Stimulated activated CD8-positive, alpha-beta memory T cell treated with anti-CD3 and anti-CD28 coated beads, Interleukin-15, amount 100 ng/mL, for 24 hours (primary cell): ENCODE measurements around the gene RAB1A.
"Not testable (repeated sequence)": the region's sequence is repeated elsewhere in the genome, so short reads cannot be mapped to it uniquely, and the experiment has no call there.

Experiments used
- DNase-seq: peaks from one replicate; pipeline ENCODE4 v3.0.0-alpha.2; 2020; ENCODE audit warnings: low read depth

The RAB1A gene

DNA sequence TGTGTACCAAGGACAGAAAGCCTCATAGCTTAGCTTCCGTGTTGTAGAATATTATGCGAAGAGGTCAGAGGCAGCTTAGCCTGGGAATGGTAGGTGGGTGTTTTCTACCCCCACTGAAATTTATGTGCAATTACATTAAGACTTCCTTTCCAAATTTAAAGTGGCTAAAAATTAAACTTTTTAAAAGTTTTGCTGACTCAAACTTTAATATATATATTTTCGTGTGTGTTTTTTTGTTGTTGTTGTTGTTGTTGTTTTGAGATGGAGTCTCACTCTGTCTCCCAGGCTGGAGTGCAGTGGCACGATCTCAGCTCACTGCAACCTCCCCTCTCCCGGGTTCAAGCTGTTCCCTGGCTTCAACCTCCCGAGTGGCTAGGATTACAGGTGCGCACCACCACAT is 4.3 kb upstream of the RAB1A start:
- DNase-seq, result no peak

DNA sequence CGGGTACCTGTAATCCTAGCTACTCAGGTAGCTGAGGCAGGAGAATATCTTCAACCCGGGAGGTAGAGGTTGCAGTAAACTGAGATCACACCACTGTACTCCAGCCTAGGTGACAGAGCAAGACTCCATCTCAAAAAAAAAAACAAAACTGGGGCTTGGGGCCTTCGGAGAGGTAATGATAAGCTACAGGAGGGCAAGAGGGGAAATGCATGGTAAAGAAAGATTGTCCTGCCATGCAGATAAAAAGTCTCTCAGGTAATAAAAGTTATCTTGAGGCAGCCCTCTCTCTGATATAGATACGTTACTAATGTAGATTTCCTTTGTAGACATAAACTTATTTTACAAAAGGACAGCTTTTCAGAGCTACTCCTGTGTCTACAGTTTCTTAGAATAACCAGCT is 3.7 kb upstream of the RAB1A start:
- no peak for DNase-seq

DNA sequence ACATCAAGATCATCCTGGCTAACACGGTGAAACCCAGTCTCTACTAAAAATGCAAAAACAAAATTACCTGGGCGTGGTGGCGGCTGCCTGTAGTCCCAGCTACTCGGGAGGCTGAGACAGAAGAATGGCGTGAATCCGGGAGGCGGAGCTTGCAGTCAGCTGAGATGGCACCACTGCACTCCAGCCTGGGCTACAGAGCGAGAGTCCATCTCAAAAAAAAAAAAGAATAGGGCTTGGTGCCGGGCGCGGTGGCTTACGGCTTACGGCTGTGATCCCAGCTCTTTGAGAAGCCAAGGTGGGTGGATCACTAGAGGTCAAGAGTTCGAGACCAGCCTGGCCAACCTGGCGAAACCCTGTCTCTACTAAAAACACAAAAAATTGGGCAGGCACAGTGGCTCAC is 3.0 kb upstream of the RAB1A start:
- not testable (repeated sequence) for DNase-seq

DNA sequence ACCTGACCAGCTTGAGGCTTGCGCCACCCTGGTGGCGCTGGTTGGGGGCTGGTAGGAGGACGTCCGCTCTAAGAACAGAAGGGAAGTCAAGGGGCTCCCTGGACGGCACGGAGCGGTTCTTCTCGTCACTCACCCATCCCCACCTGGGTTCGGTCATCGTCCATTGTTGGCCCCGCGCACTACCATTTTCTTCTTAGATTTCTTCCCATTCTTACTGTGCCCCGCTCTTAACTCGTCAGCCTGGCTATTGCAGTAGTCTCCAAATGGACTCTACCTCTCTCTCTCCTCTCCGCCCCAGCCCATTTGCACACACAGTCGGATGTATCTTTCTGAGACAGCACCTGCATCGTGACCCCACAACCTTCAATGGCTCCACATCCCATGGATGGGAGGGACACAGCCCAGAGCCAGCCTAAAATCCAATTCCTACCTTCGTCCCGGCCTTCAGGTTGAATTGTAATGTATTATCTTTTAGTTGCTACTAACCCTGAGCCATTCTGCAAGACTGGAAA is 814 bp upstream of the RAB1A start:
- no peak for DNase-seq

DNA sequence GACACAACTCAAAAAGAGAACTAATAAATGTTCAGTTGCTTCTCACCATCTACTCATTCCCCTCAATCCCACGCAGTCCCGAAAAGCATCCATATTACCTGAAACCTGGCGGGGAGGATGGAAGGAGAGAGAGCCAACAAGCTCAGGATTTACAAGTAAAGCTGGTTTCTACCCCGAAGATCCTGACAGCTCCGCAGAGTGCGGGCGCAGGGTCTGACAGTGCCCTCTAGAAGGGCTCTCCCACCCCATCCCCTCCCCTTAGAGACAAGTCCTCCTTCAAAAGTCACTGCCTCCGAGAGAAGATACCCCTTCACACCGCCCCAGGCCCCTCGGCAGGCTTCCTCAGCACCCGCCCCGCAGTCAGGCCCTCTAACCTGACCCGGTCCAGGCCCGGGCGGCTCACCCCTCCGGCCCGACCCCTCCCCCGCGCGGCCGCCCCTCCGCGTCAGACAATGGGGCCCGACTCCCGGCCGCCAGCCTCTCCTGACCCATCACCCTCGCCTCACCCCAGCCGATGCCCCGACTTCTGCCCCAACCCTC is 550 bp downstream of the RAB1A start:
- peak; percentile 14 for DNase-seq

DNA sequence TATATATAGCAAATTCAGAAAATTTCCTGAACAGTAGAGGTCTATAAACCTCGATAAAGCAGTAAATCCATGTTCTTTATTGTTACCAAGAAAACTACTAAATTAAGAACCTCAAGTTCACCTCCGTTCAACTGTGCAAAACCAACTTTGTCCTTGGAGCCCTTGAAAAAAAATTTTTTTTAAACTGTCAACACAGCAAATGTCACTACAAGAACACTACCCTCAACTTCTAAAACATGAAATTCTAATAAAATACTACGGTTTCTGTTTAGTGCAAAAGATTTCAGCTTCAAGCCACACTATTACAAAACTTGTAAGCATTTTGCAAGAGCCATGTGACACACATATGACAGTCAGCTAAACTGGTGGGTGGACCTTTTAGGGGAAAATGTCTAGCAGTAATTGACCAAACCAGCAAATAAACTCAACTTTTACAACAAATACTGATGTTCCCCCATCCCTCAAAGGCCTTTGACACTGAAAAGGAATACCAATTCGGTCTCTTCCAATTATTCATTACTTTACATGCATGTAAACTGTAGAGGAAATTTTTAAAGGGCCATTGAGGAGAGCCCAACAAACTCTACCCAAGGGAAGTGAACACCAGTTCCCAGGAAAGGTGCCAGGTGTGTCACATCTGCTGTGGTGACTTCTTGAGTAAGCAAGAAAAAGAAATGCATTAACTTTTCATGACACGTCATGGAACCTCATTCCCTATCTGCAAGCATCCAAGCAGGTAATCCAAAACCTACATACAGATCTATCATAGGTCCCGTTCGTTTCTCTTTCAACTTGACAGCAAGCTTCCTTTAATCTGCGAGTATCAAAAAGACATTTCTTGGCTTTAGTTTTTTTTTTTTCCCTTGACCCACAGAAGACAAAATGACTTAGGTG is 1.4 kb downstream of the RAB1A start:
- DNase-seq, result no peak

DNA sequence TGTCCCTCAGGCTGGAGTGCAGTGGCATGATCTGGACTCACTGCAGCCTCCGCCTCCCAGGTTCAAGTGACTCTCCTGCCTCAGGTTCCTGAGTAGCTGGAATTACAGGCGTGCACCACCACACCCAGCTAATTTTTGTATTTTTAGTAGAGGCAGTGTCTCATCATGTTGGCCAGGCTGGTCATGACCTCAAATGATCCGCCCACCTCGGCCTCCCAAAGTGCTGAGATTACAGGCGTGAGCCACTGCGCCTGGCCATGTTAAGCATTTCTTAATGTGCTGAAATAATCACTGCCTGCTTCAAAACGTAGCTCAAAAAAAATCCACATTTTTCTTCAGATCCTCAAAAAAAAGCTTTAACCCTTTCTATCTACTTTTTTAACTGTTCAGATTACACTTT is 4.4 kb downstream of the RAB1A start:
- not testable (repeated sequence) for DNase-seq

DNA sequence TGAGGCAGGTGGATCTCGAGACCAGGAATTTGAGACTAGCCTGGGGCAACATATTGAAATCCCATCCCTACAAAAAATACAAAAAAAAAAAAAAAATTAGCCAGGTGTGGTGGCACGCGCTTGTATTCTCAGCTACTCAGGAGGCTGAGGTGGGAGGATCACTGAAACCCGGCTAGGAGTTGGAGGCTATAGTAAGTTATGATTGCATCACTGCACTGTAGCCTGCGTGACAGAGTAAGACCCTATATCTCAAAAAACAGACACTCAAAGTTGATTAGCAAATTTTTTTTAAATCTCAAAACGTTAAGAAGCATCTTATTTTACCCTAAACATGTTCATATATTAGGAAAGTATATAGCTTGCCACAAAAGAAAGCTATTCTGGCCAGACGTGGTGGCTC is 7.6 kb downstream of the RAB1A start:
- no peak for DNase-seq

DNA sequence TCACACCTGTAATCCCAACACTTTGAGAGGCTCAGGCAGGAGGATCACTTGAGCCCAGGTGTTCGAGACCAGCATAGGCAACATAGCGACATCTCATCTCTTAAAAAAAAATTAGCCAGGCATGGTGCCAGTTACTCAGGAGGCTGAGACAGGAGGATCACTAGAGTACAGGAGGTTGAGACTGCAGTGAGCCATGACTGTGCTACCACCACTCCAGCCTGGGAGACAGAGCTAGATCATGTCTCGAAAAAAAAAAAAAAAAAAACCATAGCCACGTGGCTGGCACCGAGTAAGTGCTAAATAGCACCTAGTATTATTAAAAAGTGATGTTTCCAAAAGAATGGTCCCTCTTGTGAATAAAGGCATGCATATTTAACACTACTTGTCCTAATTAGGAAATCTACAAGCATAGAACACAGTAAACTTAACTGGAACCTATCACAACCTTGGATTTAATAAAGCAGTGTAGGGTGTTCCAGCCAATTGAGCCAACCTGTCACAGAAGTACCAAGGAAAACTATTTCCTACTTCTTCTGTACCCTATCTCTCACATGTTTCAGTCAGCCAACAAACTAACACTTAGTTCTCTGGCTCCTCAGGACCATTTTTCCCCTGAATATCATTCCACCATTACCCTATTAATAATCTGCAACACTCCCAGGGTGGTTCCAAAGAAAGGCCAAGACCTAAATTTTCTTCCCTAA is 8.8 kb downstream of the RAB1A start:
- no peak for DNase-seq

DNA sequence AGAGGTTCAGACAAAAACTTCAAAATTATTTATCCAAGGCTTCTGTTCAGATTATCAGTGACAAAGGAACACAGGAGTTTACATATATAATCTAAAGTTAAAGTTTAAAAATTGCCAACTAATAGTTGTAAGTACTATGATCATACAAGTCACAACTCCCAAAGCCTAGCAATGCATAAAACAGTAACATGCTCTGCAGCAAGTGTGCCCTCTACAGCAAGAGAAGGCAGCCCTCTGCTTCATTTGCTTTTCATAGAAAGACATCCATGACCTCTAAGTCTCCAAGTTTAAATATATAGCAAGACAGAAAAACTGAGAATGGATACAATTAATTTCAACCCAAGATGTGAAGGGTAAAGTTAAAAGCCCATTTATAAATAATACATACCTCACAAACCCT is 13.3 kb downstream of the RAB1A start:
- no peak for DNase-seq

DNA sequence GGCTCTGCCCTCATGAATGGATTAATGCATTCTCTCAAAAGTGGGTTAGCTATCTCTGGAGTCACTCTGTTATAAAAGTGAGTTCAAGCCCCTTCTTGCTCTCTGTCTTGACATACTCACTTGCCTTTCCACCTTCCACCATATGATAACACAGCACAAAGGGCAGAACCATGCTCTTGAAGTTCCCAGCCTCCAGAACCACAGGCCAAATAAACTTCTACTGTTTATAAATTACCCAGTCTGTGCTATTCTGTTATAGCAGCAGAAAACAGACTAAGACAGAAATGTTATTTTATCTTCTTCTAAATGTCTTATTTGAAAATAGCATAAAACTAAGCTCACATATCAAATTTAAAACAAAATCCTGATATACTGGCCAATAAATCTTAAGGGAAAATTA is 15.0 kb downstream of the RAB1A start:
- DNase-seq, result no peak

DNA sequence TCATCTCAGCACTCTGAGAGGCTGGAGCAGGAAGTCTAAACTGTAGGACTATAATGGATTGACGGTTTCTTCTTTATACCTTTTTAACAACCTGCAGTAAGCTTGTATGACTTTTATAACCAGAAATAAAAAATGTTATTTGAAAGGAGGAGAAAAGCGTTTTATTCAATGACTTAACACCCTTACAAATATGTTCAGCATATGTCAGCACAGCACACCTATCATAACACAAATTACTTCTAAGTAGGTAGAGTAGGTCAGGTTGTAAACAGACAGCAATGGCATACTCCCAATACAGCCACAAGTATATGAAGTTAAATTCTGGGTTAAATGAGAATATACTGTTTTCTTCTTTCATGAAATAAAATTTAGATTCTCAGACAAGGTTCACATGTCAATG is 16.1 kb downstream of the RAB1A start:
- DNase-seq, result no peak

DNA sequence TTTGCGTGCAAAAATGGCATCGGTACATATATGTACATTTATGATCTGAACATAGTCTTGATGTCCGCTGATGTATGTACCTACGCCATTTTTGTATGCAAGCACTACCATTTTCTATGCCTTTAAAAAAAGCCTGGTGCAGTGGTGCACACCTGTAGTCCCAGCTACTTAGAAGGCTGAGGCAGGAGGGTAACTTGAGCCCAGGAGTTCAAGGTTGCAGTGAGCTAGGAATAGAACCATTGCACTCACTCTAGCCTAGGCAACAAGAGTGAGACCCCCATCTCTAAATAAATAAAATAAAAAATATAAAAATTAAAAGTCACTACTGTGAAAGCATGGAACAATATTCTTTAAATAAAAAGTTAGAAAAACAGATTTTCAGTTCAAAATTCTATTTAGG is 16.7 kb downstream of the RAB1A start:
- no peak for DNase-seq

DNA sequence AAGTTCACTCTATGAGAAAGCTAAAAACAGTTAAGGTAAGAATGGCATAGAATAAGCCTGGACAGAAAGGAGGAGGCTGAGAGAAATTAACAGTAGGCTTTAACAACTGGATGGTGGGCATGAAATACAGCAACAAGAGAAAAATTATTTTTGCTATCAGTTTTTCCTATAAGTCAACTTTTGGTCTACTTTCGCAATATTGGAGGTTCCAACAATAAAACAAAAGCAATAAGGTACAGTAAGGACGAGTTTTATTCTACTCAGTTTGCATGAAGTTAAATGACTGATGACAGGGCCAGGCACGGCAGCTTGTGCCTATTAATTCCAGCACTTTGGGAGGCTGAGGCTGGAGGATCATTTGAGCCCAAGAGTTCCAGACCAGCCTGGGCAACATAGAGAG is 17.3 kb downstream of the RAB1A start:
- DNase-seq, result no peak

DNA sequence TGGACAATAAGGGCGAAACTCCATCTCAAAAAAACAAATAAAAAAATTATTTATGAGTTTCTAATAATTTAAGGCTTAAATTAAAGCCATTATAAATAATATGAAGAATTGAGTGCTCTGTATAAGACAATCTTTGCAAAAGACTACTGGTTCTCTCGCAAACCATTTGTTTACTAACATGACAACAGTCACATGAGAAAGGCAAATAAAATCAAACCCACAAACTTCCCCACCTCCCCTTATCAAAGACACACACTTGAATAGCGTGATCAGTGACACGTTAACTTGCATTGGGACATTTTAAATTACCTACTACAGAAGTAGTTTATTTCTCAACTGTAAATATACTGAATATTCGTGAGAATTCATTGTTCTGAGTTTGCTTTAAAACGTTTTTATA is 21.1 kb downstream of the RAB1A start:
- DNase-seq, result no peak

DNA sequence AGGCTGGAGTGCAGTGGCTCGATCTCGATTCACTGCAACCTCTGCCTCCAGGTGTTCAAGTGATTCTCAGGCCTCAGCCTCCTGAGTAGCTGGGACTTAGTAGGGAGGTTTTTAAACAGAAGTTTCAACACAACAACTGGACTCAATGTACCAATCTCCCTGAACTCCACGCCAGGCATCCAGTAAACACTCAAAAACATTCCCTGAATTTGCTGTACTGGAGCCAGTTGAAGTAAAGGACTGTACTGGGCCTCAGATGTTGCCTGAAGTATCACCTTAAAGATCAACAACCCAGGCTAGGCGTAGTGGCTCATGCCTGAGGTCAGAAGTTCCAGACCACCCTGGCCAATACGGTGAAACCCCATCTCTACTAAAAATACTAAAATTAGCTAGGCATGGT is 22.4 kb downstream of the RAB1A start:
- DNase-seq, result no peak

DNA sequence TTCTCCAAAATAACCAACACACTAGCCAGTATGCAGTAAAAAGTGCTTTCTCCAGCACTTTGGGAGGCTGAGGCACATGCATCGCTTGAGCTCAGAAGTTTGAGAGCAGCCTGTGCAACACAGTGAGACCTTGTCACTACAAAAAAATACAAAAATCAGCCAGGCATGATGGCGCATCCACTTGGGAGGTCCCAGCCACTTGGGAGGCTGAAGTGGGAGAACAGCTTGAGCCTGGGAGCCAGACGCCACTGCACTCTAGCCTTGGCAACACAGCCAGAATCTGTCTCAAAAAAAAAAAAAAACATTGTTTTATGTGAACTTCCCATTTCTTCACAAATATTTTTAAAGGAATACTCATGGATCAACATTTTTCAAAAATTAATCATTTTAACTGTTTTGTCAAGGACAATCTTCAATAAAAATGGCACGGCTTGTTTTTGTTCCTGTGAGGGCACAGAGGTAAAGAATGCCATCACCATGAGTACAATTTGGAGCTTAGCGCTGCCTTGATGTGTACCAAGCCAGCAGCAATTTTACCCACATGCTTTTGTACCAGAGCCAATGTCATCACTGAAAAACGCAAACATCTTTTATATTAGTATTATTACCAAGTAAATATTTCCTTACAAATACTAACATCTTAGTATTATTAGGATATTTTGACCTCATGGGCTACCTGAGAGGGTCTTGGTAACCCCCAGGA is 26.7 kb downstream of the RAB1A start:
- DNase-seq, result no peak

DNA sequence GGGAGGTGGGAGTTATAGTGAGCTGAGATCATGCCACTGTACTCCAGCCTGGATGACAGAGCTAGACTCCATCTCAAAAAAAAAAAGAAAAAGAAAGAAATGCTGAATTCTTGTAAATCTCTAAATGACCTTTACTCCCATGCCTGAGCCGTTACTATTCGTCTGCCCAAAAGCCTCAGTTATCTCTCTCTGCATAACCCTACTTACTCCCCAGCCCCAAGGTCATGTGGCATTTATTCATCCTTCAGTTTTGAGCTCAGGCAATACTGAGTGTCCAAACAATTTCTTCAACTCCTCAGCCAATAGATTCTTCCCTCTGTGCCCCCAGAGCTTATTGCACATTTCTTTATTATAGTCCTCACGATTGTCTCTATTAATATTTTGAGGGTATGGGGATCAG is 28.8 kb downstream of the RAB1A start:
- DNase-seq, result no peak

DNA sequence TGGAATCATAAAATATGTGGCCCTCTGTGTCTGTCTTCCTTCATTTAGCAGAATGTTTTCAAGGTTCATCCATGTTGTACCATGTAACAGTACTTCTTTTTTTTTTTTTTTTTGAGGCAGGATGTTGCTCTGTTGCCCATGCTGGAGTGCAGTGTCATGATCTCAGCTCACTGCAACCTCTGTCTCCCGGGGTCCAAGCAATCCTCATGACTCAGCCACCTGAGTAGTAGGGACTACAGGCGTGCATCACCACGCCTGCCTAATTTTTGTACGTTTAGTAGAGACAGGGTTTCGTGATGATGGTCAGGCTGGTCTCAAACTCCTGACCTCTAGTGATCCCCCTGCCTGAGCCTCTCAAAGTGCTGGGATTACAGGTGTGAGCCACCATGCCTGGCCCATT is 31.2 kb downstream of the RAB1A start:
- no peak for DNase-seq

DNA sequence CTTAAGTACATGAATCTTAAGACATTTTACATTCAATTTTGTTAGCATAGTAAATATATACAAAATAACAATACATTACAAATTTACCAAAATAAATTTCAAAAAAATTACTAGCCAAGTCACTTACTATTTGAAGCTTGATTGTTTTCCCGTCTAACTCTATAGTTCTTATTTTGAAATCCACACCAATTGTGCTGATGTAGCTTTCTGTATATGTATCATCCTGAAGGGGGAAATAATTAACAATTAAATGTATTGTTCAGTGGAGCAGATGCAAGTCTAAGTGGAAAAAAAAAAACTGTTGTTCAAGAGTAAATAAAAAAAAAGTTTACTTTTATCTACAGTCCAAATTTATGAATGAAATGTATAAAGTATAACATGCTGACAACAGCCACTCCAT is 32.1 kb downstream of the RAB1A start:
- no peak for DNase-seq

DNA sequence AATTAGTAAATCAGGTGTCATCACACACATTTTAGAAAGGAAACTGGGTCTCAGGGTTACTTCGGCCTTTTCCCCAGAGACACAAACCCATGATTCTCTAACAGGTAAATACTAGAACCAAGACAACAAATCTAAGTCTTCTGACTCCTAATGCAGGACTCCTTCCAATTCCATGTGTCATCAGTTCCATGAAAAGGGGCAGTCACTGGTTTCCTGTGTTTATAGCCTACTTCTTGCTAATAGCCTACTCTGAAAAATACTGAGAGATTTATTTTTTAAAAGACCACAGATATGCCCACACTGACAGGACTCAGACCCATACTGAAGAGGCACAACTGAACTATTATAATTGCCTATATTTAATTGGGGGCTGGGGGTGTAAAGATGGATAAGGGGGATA is 33.0 kb downstream of the RAB1A start:
- DNase-seq, result no peak

DNA sequence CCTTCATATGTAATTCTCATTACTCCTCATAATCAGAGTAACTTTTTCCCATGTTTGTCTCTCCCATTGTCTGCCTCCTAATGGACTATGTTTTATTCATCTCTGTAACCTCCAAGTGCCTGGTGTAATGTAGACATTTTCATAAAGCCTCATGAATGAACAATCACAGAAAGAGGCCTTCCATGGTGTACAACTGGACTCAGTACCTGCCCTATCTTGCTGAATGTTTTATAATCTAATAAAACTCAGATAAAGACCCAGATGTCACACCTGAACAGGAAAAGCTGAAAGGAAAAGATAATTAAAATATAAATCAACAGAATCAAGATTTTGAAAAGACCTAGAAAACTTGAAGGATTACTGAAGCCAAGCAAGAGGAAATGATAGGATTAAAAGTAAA is 36.7 kb downstream of the RAB1A start:
- no peak for DNase-seq

DNA sequence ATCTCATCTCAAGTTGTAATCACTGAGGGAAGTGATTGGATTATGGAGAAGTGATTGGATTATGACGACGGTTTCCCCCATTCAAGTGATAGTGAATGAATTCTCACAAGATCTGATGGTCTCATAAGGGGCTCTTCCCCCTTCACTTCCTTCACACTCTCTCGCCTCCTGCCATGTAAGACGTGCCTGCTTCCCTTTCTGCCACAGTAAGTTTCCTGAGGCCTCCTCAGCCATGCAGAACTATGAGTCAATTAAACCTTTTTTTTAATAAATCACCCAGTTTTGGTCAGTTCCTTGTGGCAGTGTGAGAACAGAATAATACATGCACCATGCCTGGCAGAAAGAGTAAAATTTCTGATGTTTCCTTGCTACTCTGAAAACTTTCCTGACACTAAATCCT is 37.1 kb downstream of the RAB1A start:
- no peak for DNase-seq
